Stimulated activated CD4-positive, alpha-beta T cell treated with anti-CD3 and anti-CD28 coated beads, Interleukin-4, amount 100 ng/mL, for 4 hours (primary cell): ENCODE data around the gene RHBDF2.

Experiments
- DNase-seq, 2 experiments: peaks; one replicate each; pipeline ENCODE4 v3.0.0-alpha.2; 2020

The RHBDF2 gene

DNA sequence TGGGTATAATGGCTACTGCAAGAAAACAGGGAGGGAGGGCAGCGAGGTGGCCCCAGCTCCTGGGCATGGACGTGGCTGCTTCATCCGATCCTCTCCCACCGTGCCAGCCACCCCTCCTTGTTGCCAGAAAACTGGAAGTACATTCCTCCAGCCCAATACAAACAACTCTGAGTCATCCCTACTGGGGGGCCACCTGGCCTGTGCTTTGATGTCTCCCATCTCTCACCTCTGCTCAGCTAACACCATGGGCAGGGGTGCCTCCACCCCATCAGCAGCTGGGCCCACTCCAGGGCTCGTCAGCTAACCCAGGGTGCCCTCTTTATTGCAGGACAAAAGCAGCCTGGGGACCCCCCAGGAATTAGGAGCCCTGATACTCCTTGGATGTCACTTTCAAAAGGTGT is 2.0 kb downstream of the RHBDF2 start:
- no peak for DNase-seq

DNA sequence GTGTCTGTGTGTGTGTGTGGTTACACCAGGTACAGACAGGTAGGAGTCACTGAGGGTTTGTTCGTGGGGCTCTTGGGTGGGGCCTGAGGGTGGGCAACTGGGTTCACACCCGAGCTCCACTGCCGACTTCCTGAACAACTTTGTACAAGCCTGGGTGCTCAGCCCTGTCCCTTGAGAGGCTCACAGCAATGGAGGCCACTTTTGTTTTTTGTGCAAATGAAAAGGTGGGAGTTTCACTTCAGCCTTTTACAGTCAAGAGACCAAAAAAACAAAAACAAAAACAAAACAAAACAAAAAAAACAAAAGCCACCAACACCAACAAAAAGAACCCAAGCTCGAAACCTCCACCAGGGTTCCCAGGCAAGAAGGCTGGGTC is 2.4 kb downstream of the RHBDF2 start:
- DNase-seq = no peak

DNA sequence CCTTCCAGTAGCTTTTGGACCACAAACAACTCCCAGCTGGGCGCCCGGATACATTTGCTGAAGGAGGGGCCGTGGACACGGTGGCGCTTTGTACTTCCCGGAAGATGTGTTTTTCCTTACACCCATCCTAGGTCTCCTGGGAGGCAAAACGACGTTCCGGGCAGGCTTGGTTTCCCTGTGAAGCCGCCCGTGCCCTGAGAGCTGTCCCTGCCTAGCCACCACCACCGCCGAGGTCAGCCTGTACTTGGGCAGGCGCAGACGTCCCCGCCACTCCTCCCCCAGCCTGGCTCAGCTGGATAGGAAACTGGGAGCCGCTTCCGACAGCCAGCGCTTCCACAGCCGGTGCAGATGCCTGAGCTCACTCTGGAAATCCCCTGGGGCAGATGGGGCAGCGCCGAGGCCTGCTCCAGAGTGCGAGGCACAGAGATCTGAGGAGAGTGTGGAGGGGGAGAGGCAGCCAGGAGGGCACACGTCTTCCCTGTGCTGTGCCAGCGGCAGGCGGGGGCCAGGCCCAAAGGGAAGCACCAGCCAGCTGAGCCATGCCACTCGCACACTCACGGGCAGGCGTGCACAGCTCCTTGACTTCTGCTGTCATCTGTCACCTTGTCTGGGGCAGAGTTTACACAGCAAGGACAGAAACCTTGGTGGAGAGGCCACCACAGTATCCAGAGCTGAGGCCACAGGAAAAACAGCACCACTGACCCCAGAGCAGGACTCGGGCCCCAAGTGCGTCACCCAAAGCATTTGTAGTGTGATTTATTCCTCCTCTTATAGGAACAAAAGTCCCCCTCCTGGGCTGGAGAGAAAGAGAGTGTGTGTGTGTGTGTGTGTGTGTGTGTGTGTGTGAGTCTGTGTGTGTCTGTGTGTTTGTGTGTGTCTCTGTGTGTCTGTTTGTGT is 3.0 kb downstream of the RHBDF2 start:
- DNase-seq = no peak

DNA sequence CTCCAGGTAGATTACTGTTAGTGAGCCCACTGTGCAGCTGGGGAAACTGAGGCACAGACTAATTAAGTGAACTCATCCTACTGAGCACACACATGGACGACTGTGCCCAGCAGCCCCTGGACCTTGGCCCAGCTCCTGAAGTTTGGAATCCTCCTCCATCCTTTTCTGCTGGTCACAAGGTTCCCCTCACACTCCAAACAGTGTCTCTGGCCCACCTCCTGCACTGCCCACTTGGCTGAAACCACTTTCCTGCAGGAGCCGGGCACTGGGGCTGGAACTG is 3.6 kb downstream of the RHBDF2 start:
- DNase-seq = no peak

DNA sequence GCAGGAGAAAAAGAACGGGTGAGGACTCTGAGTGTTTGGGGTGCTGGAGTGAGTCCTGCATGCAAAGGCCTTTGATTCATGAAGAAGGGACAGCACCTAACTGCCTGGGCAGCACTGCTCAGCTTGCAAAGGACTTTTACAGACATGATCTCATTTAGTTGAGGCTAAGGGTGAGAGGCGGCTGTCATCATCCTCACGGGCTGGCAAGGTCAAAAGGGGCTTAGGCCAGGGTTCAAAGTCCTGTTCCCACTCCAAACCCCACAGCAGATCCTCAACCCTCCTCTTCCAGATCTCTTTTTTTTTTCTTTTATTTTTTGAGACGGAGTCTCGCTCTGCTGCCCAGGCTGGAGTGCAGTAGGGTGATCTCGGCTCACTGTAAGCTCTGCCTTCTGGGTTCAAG is 4.8 kb downstream of the RHBDF2 start:
- DNase-seq = no peak

DNA sequence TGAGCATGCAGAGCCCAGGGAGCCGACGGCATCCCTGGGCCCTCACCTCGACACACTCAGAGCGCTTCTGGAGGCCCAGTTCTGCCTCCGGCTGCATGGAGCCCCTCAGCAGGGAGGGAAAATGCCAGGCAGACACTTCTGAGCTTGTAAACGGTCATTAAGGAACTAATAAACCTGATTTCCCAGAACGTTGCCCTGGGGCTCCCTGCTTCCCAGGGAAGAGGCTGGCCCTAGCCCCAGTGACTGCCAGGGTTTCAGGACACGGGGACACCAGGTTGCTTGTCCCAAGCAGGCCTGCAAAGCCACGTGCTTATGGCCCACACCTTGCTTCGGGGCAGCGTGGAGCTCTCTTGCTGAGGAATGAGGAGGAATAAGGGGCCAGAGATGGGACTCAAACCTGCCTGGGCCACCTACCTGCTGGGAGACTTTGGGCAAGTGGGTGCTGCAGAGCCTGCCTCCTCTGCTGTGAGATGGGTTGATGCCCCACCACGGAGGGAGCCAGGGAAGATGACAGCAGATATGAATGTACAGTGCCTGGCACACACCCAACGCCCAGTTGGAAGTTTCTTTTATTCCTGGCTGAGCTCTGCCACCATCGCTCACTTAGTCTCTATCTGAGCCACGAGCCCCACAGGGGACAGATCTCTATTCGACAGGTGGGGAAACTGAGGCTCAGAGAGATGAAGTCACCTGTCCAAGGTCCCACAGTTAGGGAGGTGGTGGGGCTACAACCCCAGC is 5.4 kb downstream of the RHBDF2 start:
- DNase-seq = no peak

DNA sequence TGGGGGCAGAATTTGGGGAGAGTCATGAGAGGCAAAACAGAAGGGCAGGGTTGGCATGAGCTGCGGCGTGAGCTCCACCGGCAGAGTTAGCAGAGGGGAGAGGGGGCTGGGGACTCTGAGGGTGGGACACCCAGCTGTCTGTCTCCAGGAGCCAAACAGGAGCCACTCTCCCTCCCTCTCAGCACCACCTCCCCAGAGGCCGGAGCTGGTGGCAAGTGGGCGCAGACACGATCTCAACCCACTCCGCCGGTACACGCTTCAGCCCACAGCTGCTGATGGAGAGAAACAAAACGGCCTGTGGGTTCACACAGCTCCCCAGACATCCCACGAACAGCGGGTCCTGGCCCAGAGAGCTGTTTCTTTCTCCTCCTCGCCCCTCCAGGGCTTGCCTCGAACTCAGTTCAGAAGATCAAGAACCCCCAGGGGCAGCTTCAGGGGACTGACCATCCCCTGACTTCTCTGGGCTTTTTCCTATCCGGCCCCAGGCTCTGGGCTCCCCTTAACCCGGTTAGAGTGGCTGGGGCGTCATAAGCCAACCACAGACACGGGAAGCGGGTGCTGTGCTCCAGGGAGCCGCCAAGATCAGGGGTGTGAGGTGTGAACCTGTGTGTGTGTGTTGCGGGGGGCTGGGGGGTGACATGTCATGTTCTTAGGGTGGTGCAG is 7.6 kb downstream of the RHBDF2 start:
- DNase-seq = no peak

DNA sequence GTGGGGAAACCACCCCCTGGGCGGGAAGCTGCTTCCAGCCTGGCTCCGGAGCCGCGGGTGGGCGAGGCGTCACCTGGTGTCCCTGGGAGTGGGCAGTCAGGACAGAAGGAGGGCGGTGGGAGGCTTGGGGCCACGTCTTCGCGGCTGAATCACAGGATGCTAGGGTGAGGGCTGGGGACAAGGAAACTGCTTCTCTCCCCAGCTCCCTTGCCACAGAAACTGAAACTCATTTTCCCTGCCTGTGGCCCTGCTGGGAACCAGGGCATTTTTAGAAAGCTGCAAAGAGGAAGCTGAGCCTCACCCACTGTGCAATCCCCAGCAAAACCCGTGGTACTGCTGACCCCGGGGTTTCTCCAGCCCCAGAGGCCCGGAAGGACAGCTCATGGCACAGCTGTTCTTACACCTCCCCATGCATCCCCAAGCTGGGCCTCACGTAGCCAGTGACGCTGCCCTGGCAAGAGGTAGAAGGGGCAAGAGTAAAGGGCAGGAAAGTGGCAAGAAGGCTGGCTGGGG is 8.2 kb downstream of the RHBDF2 start:
- peak in 1 of 2 experiments; percentile 35 for DNase-seq

DNA sequence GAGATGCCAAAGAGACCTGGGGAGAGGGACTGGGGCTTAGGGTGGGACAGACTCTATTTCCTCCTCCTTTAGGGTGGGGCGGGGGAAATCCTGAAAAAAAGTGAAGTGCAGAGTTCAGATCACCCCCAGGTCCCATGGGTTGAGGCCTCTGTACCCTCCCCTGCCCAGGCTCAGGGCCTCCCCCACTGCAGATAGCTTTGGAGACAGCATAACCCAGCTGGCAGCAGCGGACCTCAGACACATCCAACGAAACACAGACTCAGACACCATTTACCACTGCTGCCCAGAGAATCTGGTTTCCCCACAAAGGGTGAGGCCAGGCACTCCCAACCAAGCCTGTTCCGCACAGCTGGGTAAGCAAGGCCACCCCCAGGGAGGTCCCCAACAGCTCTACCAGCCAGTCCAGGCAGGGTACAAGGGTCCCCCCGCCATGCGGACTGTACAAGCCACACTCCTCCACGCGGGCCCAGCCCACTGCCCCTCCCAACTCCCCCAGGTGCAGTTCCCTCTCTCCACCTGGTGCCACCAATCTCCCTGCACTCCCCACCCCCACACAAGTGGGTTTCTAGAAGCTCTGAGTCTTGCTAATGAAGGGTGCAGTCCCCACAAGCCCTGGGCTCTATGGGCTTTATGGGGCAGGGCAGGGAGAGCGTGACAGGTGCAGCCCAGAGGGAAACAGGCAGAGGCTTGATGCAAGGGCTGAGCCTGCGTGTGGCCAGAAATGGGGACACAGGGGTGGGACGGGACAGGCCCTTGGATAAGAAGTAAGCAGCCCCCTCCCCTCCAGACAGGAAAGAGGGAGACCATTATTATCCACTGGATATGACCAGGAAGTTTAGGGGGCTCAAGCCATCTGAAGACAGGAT is 8.9 kb downstream of the RHBDF2 start:
- peak in 1 of 2 experiments; percentile 11 for DNase-seq

DNA sequence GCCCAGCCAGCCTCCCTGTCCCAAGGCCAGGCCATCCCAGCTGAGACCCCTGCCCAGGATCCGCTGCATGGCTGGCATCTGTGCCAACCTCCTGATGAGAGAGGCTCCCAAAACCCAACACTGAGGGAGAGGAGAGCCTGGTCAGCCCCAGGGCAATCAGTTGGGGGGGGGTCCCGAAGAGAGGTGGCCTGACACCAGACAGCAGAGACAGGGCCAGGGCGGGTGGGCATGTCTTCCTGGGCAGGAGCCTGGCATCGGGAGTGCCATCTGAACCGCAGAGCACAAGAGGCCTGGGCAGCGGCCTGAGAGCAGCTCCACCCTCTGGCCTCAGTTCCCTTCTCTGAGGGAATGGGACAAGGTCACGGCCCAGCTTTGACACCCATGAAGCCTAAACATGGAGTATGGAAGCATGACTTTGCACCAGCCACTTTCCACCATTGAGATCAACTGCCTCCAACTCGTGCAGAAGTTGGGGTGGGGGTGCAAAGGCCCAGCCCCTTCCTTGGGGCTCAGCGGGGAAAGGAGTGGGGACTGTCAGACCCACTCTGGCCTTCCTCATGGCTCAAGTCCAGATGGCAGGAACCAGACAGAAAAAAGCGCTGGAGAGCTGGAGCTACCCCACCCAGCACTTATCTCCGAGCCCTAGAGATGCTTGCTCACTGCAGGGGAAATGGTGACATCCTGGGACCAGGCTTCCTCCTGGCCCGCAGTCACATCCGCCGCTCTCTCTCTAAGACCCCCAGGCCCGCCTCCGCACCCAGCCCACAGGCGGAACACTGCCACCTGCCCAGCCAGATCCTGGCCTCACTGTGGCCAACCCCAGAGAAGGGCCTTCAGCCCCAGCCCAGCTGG is 9.7 kb downstream of the RHBDF2 start:
- no peak for DNase-seq

DNA sequence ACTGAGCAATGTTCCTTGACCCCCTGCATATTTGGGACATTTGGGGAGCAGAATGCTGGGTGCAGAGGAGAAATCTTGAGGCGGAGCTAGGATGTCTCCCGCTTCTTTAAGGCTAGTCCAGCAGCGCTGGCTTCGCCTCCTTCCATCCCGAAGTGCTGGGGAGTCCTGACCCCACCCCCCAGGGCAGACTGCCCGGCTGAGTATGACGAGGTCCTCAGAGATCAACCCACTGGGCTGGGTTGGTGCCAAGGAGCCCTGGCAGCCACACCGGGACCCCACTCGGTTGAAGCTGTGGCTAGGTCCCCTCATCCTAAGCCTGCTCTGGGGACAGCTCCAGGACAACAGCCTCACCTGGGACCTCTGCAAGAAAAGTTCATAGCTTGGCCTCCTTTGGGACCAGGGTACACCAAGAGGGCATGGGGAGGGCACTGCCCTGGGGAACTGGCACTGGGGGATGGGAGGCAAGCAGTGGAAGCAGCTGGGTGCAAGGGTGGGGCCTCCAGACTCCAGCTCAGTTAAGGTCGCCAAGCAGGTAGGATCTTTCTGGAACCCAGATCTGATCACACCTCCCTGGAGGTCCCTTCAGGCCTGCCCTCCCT is 11.0 kb downstream of the RHBDF2 start:
- DNase-seq = no peak

DNA sequence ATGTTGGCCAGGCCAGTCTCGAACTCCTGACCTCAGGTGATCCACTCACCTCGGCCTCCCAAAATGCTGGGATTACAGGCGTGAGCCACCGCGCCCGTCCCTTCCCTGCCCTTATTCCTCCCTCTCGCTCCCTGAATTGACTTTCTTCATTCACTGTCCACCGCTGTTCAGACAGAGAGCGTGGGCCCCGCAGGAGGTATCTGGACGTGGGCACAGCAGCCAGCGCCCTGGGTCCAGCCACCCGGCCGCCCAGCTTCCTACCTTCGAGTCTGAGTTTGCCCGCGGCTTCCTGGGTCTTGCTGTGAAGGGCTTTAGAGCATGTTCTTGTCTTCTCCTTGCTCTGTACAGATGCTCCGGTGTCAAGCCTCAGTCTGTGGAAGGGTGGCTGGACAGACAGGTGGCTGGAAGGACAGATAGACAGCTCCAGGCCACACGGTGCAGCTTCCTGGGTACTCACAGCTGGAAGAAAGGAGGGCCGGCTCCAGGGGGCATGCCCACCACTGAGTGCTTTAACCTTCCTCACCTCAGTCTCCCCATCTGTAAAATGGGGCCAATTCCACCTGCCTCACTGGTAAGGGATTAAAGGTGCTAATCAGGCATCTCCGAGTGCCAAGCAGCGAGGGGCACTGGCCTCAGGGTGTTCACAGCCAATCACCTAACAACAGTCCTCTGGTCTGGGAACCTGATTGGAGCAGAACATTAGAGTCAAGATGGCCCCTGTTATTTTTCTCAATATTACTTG is 13.6 kb downstream of the RHBDF2 start:
- no peak for DNase-seq

DNA sequence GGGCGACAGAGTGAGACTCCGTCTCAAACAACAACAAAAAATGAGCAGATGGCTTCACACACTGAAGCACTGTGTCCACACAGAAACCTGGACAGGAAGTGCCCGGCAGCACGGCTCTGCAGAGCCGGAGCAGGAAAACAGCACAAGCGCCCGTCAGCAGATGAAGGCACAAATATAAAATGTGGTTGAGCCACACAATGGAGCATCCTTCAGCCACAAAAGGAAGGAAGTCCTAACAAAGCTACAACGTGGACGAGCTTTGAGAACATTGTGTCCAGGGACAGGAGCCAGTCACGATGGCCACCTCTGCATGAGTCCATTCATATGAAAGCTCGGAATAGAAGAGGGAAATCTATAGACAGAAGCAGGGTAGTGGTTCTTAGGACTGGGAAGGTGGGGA is 15.7 kb downstream of the RHBDF2 start:
- no peak for DNase-seq

DNA sequence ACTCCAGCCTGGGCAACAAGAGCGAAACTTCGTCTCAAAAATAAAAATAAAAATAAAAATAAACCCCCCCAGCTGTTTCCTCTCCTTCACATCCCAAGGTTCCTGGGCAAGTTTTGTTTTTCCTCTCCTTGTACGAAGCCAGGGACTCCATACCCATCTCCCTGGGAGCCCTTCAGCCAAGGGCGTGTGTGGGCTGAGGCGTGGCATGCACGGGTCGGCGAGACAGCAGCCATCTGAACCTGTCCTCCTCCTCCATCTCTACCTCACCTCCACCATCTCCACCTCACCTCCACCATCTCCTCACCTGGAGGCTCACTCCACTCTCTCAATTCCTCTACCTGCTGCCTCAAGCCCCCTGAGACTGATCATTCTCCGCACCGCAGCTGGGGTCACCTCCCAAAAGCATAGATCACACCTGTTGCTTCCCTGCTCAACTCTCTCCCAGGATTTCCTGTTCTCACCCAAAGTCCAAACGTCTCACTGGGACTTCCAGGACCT is 16.9 kb downstream of the RHBDF2 start:
- no peak for DNase-seq

DNA sequence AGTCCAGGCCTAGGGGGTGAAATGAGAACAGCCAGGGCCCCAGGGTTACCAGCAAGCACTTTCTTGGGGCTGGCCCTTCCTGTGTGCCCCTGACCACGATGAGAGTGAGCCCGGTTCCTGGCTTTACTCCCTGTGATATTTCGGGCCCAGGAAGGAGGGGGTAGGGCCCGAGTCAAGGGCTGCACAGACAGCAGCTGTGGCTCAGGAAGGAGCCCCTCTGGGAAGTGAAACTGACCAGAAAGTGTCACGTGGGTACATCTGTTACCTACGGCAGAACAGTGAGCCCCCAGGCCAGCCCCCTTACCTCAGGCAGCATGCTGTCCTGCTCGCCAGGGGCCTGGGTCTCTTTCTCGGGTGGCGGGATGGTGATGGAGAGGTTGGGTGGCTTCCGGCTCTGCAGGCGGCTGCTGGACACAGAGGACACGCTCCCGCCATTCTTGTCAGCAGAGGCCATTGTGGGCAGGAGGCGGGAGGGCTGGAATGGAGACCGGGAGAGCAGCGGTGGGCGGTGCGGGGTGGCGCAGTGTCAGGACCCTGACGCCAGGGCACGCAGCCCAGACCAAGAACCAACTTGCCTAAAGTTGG is 20.1 kb downstream of the RHBDF2 start:
- DNase-seq = no peak

DNA sequence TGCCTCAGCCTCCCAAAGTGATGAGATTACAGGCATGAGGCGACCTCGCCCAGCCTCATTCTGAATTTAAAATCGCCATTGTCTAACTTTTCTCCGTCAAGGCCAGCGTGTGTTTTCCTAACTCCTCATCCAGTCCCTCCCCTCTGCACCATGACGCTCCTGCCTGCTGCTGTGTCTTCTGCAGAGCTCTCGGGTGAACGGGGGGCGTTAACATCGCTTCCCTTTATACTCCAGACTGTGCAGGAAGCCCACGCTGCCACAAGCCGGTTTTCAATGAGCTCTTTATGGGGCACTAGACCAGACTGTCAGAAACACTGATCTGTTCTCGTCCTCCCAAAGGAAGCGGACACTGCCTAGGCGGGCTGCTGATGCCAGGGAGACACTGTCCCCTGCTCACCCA is 20.6 kb downstream of the RHBDF2 start:
- no peak for DNase-seq

DNA sequence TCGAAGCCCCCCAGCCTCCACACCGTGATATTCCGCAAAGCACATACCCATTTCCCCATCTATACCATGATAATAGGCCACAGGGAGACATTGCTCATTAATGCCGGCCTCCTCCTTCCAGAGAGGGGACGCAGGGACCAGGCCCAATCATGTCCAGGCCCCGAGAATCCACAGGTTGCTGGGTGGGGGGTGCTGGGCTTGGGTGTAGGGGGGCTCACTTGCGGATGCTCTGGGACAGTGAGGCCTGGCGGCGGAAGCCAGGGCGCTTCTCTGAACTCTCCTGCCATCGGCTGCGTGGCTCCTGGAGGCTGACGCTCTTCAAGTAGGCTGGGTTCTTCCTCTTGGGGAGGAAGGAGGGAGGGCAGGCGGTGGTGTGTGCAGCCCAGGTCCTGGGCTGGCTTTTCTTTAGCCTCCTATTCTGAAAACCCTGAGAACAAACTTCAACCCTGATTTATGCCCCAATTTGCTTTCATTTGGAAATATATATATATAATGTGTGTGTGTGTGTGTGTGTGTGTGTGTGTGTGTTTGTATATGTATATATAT is 21.6 kb downstream of the RHBDF2 start:
- DNase-seq = no peak

DNA sequence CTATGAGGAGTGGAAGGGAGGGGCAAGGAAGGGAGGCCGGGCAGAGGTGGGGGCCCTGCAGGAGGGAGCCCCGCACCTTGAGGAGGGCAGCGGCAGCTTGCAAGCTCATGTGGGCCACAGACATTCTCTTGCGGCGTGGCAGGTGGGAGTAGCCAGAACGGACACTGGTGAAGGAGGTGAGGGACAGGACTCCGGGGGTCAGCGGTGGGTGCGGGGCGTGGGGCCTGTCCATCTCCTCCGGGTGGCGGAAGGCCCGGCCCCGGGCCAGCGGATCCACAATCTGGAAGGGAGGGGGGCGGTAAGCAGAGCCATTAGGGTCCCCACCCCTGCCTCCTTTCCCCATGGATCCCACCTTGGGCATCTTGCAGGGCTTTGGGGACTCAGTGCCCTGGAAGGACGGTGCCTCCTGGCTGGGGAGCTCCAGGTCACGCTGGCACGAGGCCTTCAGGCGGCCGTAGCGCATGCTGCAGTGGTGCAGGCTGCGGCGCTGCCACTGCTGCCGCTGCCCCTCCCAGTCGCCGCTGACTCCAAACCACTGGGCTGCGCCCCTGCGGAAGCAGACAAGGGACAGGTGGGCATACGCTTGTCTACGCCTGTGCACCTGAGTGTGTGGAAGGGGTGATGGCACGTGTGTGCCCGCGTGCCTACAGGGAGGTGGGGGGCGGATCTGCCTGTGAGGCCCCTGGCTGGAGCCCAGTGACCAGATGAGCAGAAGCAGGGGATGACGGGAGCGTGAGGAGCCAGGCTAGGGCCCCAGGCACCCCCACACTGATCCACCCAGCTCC is 22.3 kb downstream of the RHBDF2 start:
- DNase-seq = no peak

DNA sequence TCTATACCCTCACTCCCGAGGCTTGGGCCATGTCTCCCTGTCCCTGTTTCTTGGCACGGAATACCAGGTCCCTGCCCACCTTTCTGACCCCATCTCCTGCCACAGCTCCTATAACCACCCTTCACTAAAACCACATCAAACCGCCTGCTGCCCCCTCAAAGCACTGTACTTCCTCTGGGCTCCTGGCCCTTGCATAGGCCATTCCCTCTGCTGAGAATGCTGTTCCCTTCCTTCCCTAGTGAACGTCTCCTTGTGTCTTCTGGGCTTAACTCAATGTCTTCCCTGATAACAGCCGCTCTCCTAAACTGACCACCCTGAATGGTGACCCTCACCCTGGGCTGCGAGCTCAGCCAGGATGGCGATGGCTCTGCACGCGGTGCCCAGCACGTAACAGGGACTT is 23.1 kb downstream of the RHBDF2 start:
- no peak for DNase-seq
